Measurements from ENCODE around the gene MAN2B2.

DNA sequence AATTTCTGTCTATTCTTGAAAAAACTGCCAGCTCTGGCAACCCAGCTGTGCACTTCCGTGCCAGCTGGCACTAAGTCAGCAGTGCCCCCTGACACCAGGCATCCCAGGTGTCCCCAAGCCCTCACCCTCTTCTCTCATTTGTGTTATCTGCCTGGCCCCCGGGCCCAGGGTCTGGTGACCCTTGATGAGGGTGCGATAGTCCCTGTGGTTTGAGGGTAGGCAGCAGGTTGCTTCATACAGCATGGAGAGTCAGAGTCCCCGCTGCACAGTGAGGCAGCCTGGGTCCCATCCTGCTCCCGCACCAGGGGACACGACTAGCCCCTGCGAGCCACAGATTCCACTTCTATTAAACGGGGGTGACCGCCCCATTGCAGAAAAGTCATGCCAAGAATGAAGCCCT is 1.9 kb downstream of the MAN2B2 start:
- TF ChIP-seq, protein P1, sequence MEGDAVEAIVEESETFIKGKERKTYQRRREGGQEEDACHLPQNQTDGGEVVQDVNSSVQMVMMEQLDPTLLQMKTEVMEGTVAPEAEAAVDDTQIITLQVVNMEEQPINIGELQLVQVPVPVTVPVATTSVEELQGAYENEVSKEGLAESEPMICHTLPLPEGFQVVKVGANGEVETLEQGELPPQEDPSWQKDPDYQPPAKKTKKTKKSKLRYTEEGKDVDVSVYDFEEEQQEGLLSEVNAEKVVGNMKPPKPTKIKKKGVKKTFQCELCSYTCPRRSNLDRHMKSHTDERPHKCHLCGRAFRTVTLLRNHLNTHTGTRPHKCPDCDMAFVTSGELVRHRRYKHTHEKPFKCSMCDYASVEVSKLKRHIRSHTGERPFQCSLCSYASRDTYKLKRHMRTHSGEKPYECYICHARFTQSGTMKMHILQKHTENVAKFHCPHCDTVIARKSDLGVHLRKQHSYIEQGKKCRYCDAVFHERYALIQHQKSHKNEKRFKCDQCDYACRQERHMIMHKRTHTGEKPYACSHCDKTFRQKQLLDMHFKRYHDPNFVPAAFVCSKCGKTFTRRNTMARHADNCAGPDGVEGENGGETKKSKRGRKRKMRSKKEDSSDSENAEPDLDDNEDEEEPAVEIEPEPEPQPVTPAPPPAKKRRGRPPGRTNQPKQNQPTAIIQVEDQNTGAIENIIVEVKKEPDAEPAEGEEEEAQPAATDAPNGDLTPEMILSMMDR (IDR thresholded peaks at IDR 0.05) = no peak
- TF ChIP-seq POLR2A (IDR thresholded peaks at IDR 0.05) = no peak
- TF ChIP-seq POLR2AphosphoS5 (IDR thresholded peaks at IDR 0.05) = no peak

Measured in transverse colon (tissue), 4 donors.